ENCODE data around the gene CREB5.
"Not testable (repeated sequence)": the region's sequence is repeated elsewhere in the genome, so short reads cannot be mapped to it uniquely, and the experiment has no call there.

Gene CREB5

DNA sequence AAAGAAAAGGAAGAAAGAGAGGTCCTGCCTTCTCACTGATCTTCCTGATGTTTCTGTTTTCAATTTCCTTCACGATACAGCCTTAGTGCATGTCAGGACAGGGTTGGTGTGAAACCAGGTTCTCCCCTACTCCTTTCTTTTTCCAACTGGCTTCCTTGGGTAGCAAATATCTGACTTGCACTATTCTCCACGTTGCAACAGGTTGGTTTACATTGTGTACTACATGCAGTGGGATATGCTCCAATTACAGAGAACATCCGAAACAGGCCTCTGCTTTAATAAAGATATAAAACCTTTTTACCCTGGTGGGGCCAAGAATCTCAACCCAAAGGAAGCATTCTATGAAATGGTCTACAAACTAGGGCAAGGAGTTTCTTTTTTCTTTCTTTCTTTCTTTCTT, 16.9 kb upstream of the CREB5 start (continued):
- TF ChIP-seq SNAI2 (CRISPR knock-in tag; IDR thresholded peaks at IDR 0.05) (no peak), ISL1 (CRISPR knock-in tag; IDR thresholded peaks at IDR 0.05) (no peak), POU6F1 (CRISPR knock-in tag; IDR thresholded peaks at IDR 0.05; ENCODE audit: borderline replicate concordance, low read depth) (no peak)

- ATAC-seq = no peak
- TF ChIP-seq, protein P1, sequence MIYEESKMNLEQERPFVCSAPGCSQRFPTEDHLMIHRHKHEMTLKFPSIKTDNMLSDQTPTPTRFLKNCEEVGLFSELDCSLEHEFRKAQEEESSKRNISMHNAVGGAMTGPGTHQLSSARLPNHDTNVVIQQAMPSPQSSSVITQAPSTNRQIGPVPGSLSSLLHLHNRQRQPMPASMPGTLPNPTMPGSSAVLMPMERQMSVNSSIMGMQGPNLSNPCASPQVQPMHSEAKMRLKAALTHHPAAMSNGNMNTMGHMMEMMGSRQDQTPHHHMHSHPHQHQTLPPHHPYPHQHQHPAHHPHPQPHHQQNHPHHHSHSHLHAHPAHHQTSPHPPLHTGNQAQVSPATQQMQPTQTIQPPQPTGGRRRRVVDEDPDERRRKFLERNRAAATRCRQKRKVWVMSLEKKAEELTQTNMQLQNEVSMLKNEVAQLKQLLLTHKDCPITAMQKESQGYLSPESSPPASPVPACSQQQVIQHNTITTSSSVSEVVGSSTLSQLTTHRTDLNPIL (CRISPR knock-in tag; IDR thresholded peaks at IDR 0.05; ENCODE audit: low read depth) = no peak
- TF ChIP-seq ZC3H10 (CRISPR knock-in tag; IDR thresholded peaks at IDR 0.05) (no peak), ISL1 (CRISPR knock-in tag; IDR thresholded peaks at IDR 0.05) (peak; percentile 25; the same call in 1 of the 2 replicates)
Measured at GRCh38 chr7:28395831-28396230, 16.5 kb upstream of the CREB5 start.

DNA sequence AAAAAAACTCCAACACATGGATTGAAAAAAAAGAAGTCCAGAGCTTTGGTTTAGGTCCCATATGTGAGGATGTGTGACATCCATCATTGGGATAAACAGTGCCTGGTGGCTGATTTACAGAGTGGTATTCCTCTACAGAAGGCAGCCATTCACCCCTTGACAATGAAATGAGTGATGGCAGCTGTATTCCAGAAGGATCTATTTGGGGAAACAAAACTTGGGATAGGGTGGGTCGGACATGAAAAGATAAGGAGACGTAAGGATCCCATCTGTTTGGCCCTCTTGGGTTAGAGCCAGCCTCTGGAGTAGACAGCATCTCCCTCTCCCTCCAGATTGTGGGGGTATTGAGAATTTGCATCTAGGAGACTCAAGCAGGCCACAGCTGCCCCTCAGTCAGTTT, 15.2 kb upstream of the CREB5 start:
- TF ChIP-seq ESRRG (CRISPR knock-in tag; IDR thresholded peaks at IDR 0.05) (no peak), CSRNP3 (CRISPR knock-in tag; IDR thresholded peaks at IDR 0.05) (no peak), ZFP3 (CRISPR knock-in tag; IDR thresholded peaks at IDR 0.05) (no peak), ISL1 (CRISPR knock-in tag; IDR thresholded peaks at IDR 0.05) (no peak), TOX (CRISPR knock-in tag; IDR thresholded peaks at IDR 0.05; ENCODE audit: borderline replicate concordance) (no peak), RARB (CRISPR knock-in tag; IDR thresholded peaks at IDR 0.05) (no peak), PATZ1 (CRISPR knock-in tag; IDR thresholded peaks at IDR 0.05; ENCODE audit: borderline replicate concordance) (no peak), ZC3H10 (CRISPR knock-in tag; IDR thresholded peaks at IDR 0.05) (no peak), TCF4 (CRISPR knock-in tag; IDR thresholded peaks at IDR 0.05; ENCODE audit: borderline replicate concordance) (no peak), BACH2 (CRISPR knock-in tag; IDR thresholded peaks at IDR 0.05; ENCODE audit: borderline replicate concordance) (no peak), CSDC2 (CRISPR knock-in tag; IDR thresholded peaks at IDR 0.05) (no peak), SNAI2 (CRISPR knock-in tag; IDR thresholded peaks at IDR 0.05) (no peak), TSHZ2 (CRISPR knock-in tag; IDR thresholded peaks at IDR 0.05) (no peak), ZNF565 (CRISPR knock-in tag; conservative IDR thresholded peaks at IDR 0.05; ENCODE audit: low read depth) (no peak), ZNF70 (CRISPR knock-in tag; IDR thresholded peaks at IDR 0.05) (no peak)
- TF ChIP-seq, protein P1 (CRISPR knock-in tag; IDR thresholded peaks at IDR 0.05; ENCODE audit: low read depth) = no peak
- ATAC-seq = no peak

DNA sequence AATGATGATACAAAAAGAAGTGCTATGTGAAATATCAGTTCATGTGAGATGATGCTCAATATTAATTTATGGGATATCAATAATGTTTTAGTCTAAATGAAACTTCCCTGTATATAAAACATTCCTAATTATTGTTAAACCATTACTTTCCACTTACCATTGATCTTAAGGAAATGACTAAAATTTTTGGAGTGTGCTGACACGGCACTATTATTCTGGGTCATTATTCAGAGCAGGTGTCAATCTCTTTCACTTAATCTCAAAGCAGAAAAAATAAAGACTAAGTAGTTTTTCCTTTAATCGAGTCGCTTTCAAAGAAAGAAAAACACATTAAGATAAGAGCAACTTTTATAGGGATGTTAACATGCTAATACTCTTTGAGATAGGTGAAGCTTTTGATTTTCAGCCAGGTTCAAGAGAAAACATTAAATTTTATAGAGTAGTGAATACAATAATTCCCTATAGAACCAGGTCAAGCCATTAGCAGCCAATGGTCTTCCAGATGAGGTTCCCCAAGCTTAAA, 11.4 kb upstream of the CREB5 start:
- TF ChIP-seq TOX (CRISPR knock-in tag; IDR thresholded peaks at IDR 0.05; ENCODE audit: borderline replicate concordance) = no peak
- TF ChIP-seq PPARA (CRISPR knock-in tag; IDR thresholded peaks at IDR 0.05; ENCODE audit: borderline replicate concordance) = no peak
- no peak for TF ChIP-seq ESRRG (CRISPR knock-in tag; IDR thresholded peaks at IDR 0.05)
- TF ChIP-seq CSRNP3 (CRISPR knock-in tag; IDR thresholded peaks at IDR 0.05) = no peak
- TF ChIP-seq ZNF565 (CRISPR knock-in tag; conservative IDR thresholded peaks at IDR 0.05; ENCODE audit: low read depth) = no peak
- no peak for TF ChIP-seq OSR1 (CRISPR knock-in tag; IDR thresholded peaks at IDR 0.05)
- TF ChIP-seq ZFP3 (CRISPR knock-in tag; IDR thresholded peaks at IDR 0.05) = no peak
- TF ChIP-seq ISL1 (CRISPR knock-in tag; IDR thresholded peaks at IDR 0.05) = no peak
- no peak for TF ChIP-seq ZC3H10 (CRISPR knock-in tag; IDR thresholded peaks at IDR 0.05)
- TF ChIP-seq ZNF8 (CRISPR knock-in tag; IDR thresholded peaks at IDR 0.05) = no peak
- TF ChIP-seq CSDC2 (CRISPR knock-in tag; IDR thresholded peaks at IDR 0.05) = no peak
- no peak for TF ChIP-seq ARNTL (CRISPR knock-in tag; IDR thresholded peaks at IDR 0.05; ENCODE audit: borderline replicate concordance, low read depth)
- no peak for ATAC-seq

DNA sequence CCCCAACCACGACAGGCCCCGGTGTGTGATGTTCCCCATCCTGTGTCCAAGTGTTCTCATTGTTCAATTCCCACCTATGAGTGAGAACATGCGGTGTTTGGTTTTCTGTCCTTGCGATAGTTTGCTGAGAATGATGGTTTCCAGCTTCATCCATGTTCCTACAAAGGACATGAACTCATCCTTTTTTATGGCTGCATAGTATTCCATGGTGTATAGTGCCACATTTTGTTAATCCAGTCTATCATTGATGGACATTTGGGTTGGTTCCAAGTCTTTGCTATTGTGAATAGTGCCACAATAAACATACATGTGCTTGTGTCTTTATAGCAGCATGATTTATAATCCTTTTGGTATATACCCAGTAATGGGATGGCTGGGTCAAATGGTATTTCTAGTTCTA, 10.8 kb upstream of the CREB5 start:
- ATAC-seq = not testable (repeated sequence)

Data from SK-N-SH treated with all-trans-retinoic acid at 6 μM for 48 hours (cell line).